Measurements from ENCODE around the gene DIAPH3.

The DIAPH3 gene

DNA sequence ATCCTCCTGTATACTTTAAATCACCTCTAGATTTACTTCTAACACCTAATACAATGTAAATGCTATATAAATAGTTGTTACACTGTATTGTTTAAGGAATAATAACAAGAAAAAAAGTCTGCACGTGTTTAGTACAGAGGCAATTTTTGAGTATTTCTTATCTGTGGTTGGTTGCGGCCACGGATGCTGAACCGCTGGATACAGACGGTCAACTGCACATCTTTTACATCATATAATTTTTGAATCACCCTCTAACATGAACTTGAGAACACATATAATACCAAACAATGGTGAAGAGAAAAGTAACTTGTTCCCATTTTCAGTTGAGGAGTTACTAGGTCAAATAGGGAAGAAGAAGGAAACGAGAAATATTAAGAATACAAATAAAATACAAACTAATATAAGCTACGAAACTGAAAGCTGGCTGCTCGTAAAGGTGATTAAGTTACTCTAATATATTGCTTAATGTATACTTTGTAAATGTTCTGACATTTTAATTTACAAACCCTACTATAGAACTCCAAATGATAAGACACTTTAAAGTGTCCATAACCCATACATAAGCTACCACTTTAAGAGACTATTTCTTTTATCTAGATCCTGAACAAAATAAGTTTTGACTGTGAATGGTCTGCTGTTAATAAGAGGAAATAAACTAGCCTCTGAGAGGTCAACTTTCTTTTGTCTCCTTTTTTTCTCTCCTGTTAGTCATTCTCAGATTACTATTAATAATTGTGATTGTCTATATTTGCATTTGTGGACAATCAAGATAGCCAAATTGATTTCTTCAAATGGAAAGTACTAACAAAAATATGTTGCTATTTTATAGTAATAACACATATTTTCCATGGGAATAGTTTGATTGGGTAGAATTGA lies 457.4 kb downstream of the DIAPH3 start:
- no peak for DNase-seq

DNA sequence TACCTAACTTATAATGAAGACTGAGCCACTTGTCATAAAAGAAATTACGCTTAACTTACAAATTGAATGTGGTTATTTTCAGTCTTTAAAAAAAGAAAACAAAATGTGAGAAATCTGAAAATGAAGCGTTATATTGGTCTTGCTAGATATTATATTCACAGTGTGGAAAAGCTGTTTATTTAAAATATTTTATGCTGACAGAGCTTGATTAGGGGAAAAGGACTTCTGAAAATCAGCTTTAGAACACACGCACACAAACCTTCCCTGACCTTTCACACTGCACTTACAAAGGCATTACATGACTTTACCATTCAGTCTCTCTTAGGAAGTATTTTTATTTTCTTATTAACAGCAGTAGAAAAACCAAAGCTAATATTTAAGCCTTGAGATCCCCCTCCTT lies 461.5 kb downstream of the DIAPH3 start:
- DNase-seq, result no peak

DNA sequence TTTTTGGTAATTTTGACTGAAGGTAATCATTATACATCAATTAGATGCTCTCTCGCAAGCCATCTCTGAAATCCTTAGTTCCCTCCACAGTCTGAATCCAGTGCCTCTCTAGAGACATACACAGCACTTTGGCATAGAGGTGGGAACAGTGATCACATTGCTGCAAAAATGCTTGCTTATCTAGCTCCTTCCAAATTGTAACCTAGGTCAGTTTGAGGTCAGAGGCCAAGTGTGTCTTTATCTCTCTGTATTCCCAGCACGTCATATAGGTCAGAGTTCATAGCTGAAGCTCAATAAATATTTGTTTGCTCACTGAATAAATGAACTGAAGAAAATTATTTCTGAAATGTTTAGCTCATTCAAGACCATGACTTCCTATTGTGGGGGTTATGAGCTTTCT lies 462.5 kb downstream of the DIAPH3 start:
- no peak for DNase-seq

DNA sequence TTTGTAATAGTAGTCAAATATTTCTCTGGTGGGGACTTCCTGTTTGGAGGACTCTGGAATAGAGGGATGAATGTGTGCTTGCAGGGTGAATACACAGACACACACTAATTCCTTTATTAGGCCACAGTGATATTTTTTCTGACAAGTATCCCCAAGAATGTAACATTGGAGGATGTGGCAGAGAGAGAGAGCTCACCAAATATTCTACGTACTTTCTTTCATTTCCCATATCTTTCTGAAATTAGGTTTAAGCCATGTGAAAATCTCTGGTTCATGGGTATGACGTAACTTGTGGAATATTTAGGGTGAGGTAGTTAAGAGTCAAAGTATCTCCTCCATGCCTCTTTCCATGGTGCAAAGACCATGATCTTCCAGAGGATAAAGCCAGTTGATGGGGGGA lies 463.4 kb downstream of the DIAPH3 start:
- DNase-seq, result no peak

DNA sequence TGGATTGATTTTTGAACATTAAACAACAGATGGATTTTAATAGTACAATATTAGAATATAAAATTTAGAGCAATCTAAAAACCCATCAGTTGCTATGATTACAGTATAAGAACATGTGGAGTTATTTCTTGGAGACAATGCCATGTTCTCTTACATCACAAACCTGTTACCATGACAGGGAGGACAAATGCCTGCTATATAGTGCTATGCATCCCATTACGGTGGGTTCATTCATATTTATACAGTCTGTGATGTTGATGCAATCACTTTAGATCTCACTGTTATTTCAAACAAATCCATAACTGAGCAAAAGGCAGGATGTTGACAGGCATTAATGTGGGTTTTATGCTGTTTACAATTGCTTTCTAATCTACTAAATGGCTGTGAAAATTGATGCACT lies 467.5 kb downstream of the DIAPH3 start:
- DNase-seq, result no peak

DNA sequence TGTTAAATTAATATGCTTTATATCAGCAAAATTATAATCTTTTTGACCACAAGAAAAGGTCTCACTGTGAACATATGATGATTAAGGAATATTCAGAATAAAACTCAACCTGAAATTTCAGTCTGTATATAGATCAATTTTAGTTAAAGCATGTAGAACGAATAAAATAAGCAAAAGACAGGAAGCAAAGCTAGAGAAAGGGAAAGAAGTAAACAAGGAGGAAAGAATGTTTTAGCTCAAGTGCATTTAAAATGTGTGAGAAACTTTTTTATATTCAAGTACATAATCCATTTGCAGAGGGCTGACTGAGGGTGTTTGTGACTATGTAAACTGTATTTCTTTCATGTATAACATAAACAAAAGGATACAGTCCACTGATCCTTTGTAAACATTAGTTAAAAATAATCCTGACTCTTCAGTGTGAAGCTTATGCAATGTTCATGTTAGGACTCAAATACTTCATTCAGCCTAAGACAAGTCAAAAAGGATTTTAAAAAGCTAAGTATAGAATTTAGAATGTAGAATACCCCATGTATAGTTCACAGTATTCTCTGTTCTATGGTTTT lies 472.1 kb downstream of the DIAPH3 start:
- DNase-seq, result no peak

DNA sequence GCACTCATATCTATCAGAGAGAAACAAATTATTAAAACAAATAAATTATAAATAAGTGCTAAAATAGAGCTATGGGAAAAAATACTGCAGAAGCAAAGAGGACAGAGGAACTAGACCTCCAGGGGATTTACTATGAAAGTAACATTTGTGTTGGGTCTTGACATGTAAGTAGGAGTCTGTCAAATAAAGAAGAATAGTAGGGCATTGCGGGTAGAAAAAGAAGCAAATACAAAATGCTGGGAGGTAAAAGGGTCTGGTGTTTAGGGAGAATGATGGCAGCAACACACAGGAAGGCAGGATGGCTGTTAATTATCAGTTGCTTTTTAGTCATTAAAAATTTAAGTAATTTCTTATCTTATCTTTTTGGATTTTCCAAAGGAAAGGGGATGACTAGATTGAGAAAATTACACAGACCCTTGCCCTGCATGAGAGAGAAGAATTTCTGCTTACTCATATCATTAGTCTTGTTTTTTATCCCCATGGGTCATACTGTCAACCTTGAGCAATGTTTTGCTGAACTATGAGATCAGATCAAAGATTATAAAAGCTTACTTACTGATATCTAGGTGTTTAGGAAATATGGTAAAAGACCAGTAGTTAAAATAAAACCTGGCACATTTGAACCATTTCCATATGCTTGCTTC lies 472.7 kb downstream of the DIAPH3 start:
- DNase-seq, result no peak

DNA sequence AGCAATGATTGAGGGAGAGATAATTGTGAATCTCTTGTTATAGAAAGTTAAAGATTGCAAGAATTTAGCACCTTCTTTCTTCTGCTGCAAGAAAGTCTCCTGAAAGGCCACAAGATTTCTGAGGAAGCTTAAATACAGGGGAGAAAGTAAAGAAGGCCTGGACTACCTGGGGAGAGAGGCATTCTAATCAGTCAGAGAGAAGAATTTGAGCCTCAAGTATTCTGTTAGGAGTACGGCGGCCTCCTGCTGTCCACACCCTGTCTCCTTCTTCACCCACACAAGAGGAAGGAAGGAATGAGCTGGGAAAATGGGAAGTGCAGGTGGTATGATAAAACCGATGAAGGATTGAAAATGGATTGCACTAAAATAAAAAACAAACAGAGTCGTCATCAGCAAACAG lies 474.7 kb downstream of the DIAPH3 start:
- no peak for DNase-seq

DNA sequence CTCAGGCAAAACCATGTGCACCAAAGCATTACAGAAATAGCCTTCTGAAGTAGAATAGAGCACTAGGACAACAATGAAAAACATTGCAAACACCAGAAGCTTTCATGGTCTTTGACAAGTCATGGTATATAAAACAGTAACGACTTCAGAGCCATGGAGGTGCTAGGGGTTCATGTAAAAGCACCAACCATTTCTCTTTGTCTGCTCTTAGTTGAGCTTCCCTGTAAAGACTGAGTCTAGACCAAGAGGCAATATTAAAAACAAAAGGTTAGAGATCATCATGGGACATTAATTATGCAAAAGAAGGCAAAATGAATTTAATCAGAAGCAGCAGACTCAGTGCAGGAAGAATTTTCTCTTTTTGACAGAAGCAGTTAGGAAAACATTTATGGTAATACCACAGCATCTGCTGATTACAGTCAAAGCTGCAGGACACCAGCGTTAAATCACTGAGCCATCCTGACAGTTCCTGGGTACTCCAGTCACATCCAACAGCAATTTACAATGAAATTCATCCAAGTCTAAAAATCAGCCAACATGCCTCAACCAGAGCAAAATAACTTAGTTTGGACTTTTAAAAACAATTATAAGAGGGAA lies 476.8 kb downstream of the DIAPH3 start:
- no peak for DNase-seq

DNA sequence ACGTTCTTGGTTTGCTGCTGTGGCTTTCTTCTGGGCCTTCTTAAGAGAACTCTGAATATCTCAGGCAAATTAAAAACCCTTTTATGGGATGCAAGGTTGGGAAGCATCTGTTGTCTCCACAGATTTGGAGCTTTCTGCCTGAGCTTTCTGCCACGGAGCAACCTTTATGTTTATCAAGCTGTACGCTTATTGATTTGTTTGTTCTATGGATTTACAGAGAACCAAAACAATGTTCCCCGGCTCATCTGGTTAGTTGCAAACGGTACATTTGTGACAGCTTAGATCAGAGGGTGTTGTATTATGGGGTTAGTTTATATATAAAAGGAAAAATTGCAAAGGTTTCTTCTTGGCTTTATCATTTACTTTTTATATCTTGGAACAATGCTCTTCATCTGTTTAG lies 479.6 kb downstream of the DIAPH3 start:
- no peak for DNase-seq

DNA sequence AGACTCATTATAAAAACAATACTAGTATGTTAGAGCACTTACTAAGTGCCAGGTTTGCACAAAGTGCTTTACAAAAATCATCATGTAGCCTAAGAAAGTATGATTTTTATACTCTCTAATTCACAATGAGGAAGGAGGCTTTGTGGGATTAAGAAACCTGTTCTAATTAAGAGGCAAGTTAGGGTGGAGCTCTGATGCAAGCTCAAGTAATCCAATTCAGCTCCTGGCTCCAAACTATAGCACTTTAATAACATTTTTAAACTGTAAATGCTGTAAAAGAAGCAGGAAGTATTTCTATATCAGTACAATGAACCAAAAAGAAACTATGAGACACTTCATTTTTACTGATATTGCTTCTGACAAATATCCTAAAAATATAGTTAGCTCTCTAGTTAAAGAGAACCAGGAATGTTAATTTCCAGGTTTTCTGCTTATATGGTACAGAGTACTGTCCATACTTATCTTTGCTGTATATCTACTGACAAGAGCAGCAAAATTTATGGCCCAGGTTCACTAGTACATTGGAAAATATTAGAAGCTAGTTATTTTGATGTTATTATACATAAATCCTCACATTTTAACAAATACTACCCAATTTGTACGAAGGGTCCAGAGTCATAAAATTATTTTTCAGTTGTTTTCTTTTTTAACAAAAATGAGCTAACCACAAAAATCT lies 482.0 kb downstream of the DIAPH3 start:
- no peak for DNase-seq

DNA sequence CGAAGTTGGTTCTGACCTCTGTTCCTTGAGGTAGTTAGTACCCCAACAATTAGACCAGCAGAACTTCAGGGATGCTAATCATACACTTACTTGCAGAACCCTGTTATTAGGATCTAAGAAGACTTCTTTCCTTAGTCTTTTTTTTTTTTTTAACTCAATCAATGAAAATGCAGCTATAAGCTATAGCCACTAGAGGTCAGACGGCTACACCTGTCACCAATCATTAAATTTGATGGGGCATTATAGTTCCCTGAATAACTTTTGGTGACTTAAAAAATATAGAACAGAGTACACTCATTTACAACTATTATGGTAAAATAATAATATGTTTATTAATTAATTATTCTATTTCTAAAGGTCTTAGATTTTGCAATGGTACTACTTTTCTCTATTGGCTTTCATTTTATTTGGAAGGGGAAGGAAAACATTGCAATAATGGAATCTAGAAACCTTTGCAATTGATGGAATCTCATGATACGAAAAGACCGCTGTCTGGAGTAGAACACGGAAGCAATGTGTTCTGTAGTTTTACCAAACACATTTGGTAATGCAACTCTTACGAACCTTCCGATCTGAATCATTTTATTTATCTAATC lies 483.2 kb downstream of the DIAPH3 start:
- DNase-seq, result no peak

DNA sequence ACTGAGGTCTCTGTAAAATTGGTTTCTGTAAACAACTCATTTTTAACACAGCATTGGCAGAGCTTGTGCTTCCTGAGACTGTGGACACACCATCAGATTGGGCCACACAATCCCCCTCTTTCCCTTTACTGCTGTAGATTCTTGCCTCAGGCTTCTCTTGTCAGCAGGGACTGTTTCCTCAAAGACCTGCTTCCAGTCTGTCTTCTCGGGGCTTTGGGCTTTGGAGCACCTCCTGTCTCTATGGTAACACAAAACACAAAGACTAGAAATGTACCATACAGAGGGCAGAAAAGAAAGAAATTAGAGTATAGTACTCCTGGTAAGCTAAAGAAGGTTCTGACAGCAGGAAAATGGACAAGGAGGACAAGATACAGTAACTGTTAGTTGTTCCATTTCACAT lies 484.5 kb downstream of the DIAPH3 start:
- no peak for DNase-seq

DNA sequence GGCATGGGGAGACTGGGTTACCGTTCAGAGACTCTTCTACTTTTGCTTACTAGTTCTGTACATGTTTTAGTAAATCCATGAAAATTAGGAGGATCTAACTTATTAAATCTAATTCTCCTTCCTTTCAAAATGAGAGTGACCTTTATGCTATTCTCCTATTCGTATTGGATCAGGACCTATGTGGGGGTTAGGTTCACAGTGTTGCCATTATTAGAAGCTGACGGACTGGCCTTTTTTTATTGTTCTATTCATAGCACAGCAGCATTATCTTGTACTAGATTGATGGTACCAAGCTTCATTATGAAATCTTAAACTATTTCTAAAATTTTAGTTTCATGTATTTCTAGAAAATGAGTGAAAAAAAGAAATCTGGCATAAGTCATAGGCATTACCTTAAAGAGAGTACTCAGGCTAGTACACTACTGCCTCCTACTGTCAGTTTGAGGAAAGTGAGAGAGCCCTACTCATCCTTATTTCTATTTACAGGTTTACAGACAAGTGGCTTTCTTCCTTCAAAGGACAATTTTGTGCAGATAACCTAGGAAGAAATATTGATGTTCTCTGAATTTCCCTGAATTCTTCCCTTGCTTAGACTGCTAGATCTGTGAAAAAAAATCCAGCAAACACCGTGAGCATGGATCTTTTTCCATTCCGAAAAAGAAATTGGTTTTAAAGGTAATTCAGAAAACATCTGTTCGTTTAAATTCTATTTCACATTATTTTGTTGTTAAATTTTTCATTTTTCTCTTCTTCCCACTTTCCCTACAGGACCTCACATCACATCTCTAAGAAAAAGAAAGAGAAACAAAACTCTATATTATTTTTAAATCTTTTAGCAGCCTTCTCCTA lies 485.5 kb downstream of the DIAPH3 start:
- DNase-seq, result no peak

DNA sequence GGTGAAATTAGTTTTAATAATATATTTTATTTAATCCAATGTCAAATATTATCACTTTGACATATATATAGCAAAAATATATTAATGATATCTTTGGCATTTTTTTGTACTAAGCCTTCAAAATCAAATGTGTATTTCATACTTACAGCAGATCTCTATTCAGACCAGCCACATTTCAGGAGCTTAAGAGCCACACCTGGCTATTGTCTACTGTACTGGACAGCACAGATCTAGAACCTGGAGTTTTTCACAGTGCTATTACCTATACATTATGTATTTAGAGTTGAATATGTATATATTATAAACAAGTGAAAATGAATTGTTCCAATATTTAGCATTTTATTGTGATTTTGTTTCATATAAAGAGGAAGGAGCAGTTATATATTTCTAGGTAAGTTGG lies 486.3 kb downstream of the DIAPH3 start:
- DNase-seq, result no peak

DNA sequence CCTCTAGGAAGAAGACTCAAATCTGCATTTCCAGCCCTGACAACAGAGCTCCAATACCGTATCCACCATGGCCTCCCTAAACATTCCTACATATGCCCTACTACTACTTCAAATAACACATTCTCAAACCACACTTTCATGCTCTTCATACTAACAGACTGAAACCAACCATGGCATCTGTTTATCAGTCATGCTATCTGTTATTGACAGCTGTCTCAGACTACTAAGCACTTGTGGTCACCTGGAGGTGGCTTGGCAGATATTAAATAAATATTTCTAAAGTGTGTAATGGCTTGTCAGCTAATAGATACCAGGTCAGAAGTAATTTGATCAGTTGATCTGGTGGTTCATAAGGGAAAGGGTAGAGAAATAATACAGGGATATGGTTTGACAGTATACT lies 489.1 kb downstream of the DIAPH3 start:
- no peak for DNase-seq

DNA sequence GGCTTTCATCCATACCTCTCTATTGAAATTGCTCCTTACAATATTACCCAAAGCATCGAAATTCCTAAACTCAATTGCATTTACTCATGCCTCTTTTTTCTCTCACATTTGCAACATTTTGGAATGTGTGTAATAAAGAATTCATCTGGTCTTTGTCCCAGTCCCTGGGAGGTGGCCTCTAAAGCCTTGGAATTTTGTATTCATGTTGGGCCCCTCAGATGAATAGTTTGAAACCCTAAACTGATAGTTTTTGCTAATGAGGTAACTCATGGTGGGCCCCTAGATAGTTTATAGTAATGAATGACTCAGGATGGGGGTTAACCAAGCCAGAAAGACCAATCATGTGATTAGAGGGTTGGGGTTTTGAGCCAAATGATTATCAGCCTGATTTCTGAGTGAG lies 490.4 kb downstream of the DIAPH3 start:
- DNase-seq, result no peak

DNA sequence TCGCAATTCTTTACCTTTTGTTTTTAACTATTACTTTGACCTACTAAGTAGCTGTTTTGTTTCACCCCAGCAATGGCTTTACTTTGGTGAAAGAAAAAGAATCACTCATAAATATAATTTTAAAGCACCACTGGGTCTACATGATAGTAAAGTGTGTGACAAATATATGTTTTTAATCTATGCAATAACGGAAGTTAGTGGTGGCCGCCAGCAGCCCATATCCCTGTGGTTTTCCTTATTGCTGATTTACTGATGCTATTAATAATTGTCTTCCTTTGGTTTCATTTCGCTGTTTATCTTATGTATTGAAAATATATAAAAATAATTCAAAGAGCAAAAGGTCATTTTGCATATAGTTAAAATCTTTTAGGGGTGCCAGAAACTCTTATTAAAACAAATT lies 491.3 kb downstream of the DIAPH3 start:
- DNase-seq, result no peak

DNA sequence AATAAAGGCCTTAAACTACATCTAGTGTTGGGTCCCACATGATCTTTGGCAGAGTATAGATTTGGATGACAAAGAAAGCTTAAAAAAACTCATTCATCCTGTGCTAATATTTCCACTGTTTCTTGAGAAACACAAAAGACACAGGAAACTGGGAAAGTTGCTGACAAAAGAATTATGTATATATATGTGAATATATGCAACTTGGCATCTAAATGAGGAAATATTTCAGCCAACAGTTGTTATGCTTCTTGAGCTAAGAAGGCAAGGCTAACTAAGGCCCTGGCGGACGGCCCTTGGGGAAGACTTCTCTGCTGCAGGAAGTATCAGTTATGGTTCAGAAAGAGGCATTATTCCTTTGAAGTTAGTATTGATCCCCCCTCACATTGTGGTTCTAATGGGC lies 491.8 kb downstream of the DIAPH3 start:
- no peak for DNase-seq

DNA sequence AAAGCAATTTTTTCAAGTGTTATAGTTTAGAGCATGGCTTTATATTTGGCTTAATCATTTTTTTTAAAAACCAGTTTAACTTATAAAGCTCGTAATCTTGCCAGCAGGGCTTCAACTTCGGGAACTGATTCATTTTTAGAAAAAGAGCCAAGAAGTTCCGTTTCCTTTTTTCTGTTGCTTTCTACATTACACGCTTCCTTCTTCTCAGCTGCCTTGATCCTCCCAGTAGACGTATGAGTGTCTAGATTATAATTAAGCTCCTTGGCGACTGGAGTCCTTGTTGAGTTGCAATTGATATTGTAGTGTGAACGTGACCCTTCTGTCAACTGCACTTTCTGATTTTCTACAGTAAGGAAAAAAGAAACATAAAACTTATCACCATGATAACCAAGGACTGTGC lies 497.2 kb downstream of the DIAPH3 start:
- DNase-seq, result no peak

DNA sequence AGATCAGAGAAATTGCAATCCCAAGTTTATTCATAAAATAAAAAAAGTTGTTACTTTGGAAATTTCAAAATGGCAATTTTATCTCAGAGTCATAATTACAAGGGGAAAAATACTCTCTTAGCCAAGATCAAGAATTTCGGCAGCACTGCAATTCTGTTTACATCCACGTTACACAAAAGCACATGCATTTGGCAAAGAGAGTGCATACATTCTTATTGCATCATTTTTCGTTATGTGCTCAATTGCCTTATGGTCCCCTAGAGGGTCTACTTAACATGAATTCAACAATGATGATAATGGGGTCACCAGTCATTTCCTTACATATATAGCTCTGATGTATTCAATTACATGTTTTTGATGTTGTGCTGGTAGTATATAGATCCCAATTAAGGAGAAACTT lies 498.0 kb downstream of the DIAPH3 start:
- DNase-seq, result no peak

DNA sequence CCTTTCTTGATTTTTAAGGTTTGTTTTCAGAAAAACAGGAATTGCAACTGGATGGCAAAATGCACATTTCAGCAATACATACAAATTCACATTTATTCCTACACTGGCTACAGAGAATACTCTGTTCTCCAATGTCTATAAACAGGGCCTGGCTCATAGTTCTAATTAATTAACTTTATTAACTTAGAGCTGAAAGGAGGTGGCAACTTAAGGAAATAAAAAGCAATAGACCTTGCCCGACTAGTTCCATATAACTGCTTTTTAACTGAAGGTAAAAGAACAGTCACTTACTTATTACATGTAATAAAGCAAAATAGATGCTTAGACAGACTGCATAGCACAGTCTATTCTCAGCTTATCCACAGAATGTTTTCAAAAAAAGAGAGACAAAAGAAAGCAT lies 498.5 kb downstream of the DIAPH3 start:
- DNase-seq, result no peak

Measured in NCI-H510A treated with DMSO at 0.1 percent for 48 hours (cell line).